ENCODE measurements around the gene VRTN. TPM values are rescaled to one million over a fixed set of nuclear protein-coding genes. Genes with fewer than 3 reads are reported as not detected.
"Not testable (repeated sequence)": the region's sequence is repeated elsewhere in the genome, so short reads cannot be mapped to it uniquely, and the experiment has no call there.

Gene VRTN
- total and polyA plus RNA-seq, 2 donors = 0.02 to 0.05 TPM

- DNase-seq (ENCODE audit: low read depth in 6 of 9, low spot score in 9 of 9) = no peak
- no peaks in the 10 kb centered on the region for H3K9me3 ChIP-seq (ENCODE audit: control insufficient read depth in 2 of 2, insufficient read depth in 1 of 2, low read length in 1 of 2)
- no peak overlapping the region for H3K4me3 ChIP-seq (ENCODE audit: low read length in 2 of 2)
- 93% methylated on average over 7 of the region's 7 CpGs for WGBS
- no peaks in the 10 kb centered on the region for H3K36me3 ChIP-seq (ENCODE audit: control insufficient read depth in 2 of 2, insufficient read depth in 2 of 2, low read length in 1 of 2)
- peaks cover 0 to 6% of the 10 kb centered on the region in 2 donors for H3K27me3 ChIP-seq (ENCODE audit: control insufficient read depth in 2 of 2, insufficient read depth in 1 of 2, low read length in 1 of 2)
- H3K27ac ChIP-seq (ENCODE audit: low read depth in 1 of 2, low read length in 1 of 2) = no peak overlapping the region
- H3K4me1 ChIP-seq (ENCODE audit: control insufficient read depth in 2 of 2, insufficient read depth in 2 of 2, low read length in 2 of 2) = no peaks in the 10 kb centered on the region
Observed at GRCh38 chr14:74389980-74390379, 41.7 kb downstream of the VRTN start.

GRCh38 chr14:74390505-74390904, 42.2 kb downstream of the VRTN start:
- DNase-seq (ENCODE audit: low read depth in 6 of 9, low spot score in 9 of 9); H3K36me3 ChIP-seq (ENCODE audit: control insufficient read depth in 2 of 2, insufficient read depth in 2 of 2, low read length in 1 of 2); H3K4me3 ChIP-seq (ENCODE audit: low read length in 2 of 2); H3K27ac ChIP-seq (ENCODE audit: low read depth in 1 of 2, low read length in 1 of 2); H3K4me1 ChIP-seq (ENCODE audit: control insufficient read depth in 2 of 2, insufficient read depth in 2 of 2, low read length in 2 of 2); H3K27me3 ChIP-seq (ENCODE audit: control insufficient read depth in 2 of 2, insufficient read depth in 1 of 2, low read length in 1 of 2); H3K9me3 ChIP-seq (ENCODE audit: control insufficient read depth in 2 of 2, insufficient read depth in 1 of 2, low read length in 1 of 2): not testable (repeated sequence)
- WGBS = 92% methylated on average over 3 of the region's 3 CpGs

GRCh38 chr14:74391479-74391878, 43.2 kb downstream of the VRTN start:
- 95% methylated on average over 3 of the region's 3 CpGs for WGBS
- Histone ChIP-seq H3K36me3 (ENCODE audit: control insufficient read depth in 2 of 2, insufficient read depth in 2 of 2, low read length in 1 of 2) (no peaks in the 10 kb centered on the region), H3K4me3 (ENCODE audit: low read length in 2 of 2) (no peak overlapping the region), H3K27ac (ENCODE audit: low read depth in 1 of 2, low read length in 1 of 2) (no peak overlapping the region), H3K27me3 (ENCODE audit: control insufficient read depth in 2 of 2, insufficient read depth in 1 of 2, low read length in 1 of 2) (peaks cover 0 to 6% of the 10 kb centered on the region in 2 donors), H3K9me3 (ENCODE audit: control insufficient read depth in 2 of 2, insufficient read depth in 1 of 2, low read length in 1 of 2) (no peaks in the 10 kb centered on the region), H3K4me1 (ENCODE audit: control insufficient read depth in 2 of 2, insufficient read depth in 2 of 2, low read length in 2 of 2) (no peaks in the 10 kb centered on the region)
- no peak for DNase-seq (ENCODE audit: low read depth in 6 of 9, low spot score in 9 of 9)

GRCh38 chr14:74392616-74393570, 44.6 kb downstream of the VRTN start:
- H3K27ac ChIP-seq (ENCODE audit: low read depth in 1 of 2, low read length in 1 of 2) = no peak overlapping the region
- H3K36me3 ChIP-seq (ENCODE audit: control insufficient read depth in 2 of 2, insufficient read depth in 2 of 2, low read length in 1 of 2) = no peaks in the 10 kb centered on the region
- no peaks in the 10 kb centered on the region for H3K9me3 ChIP-seq (ENCODE audit: control insufficient read depth in 2 of 2, insufficient read depth in 1 of 2, low read length in 1 of 2)
- WGBS = 91% methylated on average over 16 of the region's 16 CpGs
- H3K4me3 ChIP-seq (ENCODE audit: low read length in 2 of 2) = no peak overlapping the region
- DNase-seq (ENCODE audit: low read depth in 6 of 9, low spot score in 9 of 9) = no peak
- no peaks in the 10 kb centered on the region for H3K4me1 ChIP-seq (ENCODE audit: control insufficient read depth in 2 of 2, insufficient read depth in 2 of 2, low read length in 2 of 2)
- H3K27me3 ChIP-seq (ENCODE audit: control insufficient read depth in 2 of 2, insufficient read depth in 1 of 2, low read length in 1 of 2) = peaks cover 0 to 9% of the 10 kb centered on the region in 2 donors

GRCh38 chr14:74394549-74394948, 46.3 kb downstream of the VRTN start:
- 91% methylated on average over 2 of the region's 2 CpGs for WGBS

GRCh38 chr14:74395094-74395493, 46.8 kb downstream of the VRTN start:
- H3K36me3 ChIP-seq (ENCODE audit: control insufficient read depth in 2 of 2, insufficient read depth in 2 of 2, low read length in 1 of 2) = no peaks in the 10 kb centered on the region
- 89% methylated on average over 4 of the region's 4 CpGs for WGBS
- no peak overlapping the region for H3K27ac ChIP-seq (ENCODE audit: low read depth in 1 of 2, low read length in 1 of 2)
- H3K4me3 ChIP-seq (ENCODE audit: low read length in 2 of 2) = no peak overlapping the region
- no peaks in the 10 kb centered on the region for H3K9me3 ChIP-seq (ENCODE audit: control insufficient read depth in 2 of 2, insufficient read depth in 1 of 2, low read length in 1 of 2)
- H3K4me1 ChIP-seq (ENCODE audit: control insufficient read depth in 2 of 2, insufficient read depth in 2 of 2, low read length in 2 of 2) = no peaks in the 10 kb centered on the region
- no peak for DNase-seq (ENCODE audit: low read depth in 6 of 9, low spot score in 9 of 9)
- peaks cover 0 to 8% of the 10 kb centered on the region in 2 donors for H3K27me3 ChIP-seq (ENCODE audit: control insufficient read depth in 2 of 2, insufficient read depth in 1 of 2, low read length in 1 of 2)

More at GRCh38 chr14:74394549-74394948, 46.3 kb downstream of the VRTN start:
- Histone ChIP-seq H3K27ac (ENCODE audit: low read depth in 1 of 2, low read length in 1 of 2) (no peak overlapping the region), H3K9me3 (ENCODE audit: control insufficient read depth in 2 of 2, insufficient read depth in 1 of 2, low read length in 1 of 2) (no peaks in the 10 kb centered on the region), H3K4me1 (ENCODE audit: control insufficient read depth in 2 of 2, insufficient read depth in 2 of 2, low read length in 2 of 2) (no peaks in the 10 kb centered on the region), H3K27me3 (ENCODE audit: control insufficient read depth in 2 of 2, insufficient read depth in 1 of 2, low read length in 1 of 2) (peaks cover 0 to 9% of the 10 kb centered on the region in 2 donors), H3K4me3 (ENCODE audit: low read length in 2 of 2) (no peak overlapping the region), H3K36me3 (ENCODE audit: control insufficient read depth in 2 of 2, insufficient read depth in 2 of 2, low read length in 1 of 2) (no peaks in the 10 kb centered on the region)
- DNase-seq (ENCODE audit: low read depth in 6 of 9, low spot score in 9 of 9) = no peak

GRCh38 chr14:74400031-74400685, 51.9 kb downstream of the VRTN start:
- peaks cover 0 to 12% of the 10 kb centered on the region in 2 donors for H3K27me3 ChIP-seq (ENCODE audit: control insufficient read depth in 2 of 2, insufficient read depth in 1 of 2, low read length in 1 of 2)
- H3K4me1 ChIP-seq (ENCODE audit: control insufficient read depth in 2 of 2, insufficient read depth in 2 of 2, low read length in 2 of 2) = peaks cover 0 to 16% of the 10 kb centered on the region in 2 donors
- WGBS = 84% methylated on average over 13 of the region's 13 CpGs
- no peak for DNase-seq (ENCODE audit: low read depth in 6 of 9, low spot score in 9 of 9)
- no peak overlapping the region for H3K4me3 ChIP-seq (ENCODE audit: low read length in 2 of 2)
- no peak overlapping the region for H3K27ac ChIP-seq (ENCODE audit: low read depth in 1 of 2, low read length in 1 of 2)
- H3K9me3 ChIP-seq (ENCODE audit: control insufficient read depth in 2 of 2, insufficient read depth in 1 of 2, low read length in 1 of 2) = no peaks in the 10 kb centered on the region
- H3K36me3 ChIP-seq (ENCODE audit: control insufficient read depth in 2 of 2, insufficient read depth in 2 of 2, low read length in 1 of 2) = no peaks in the 10 kb centered on the region

- H3K36me3 ChIP-seq (ENCODE audit: control insufficient read depth in 2 of 2, insufficient read depth in 2 of 2, low read length in 1 of 2) = no peaks in the 10 kb centered on the region
- no peaks in the 10 kb centered on the region for H3K9me3 ChIP-seq (ENCODE audit: control insufficient read depth in 2 of 2, insufficient read depth in 1 of 2, low read length in 1 of 2)
- no peak for DNase-seq (ENCODE audit: low read depth in 6 of 9, low spot score in 9 of 9)
- H3K27ac ChIP-seq (ENCODE audit: low read depth in 1 of 2, low read length in 1 of 2) = no peak overlapping the region
- 59% methylated on average over 8 of the region's 8 CpGs for WGBS
- peaks cover 0 to 16% of the 10 kb centered on the region in 2 donors for H3K4me1 ChIP-seq (ENCODE audit: control insufficient read depth in 2 of 2, insufficient read depth in 2 of 2, low read length in 2 of 2)
- H3K4me3 ChIP-seq (ENCODE audit: low read length in 2 of 2) = no peak overlapping the region
- H3K27me3 ChIP-seq (ENCODE audit: control insufficient read depth in 2 of 2, insufficient read depth in 1 of 2, low read length in 1 of 2) = peaks cover 0 to 12% of the 10 kb centered on the region in 2 donors
Observed at GRCh38 chr14:74400919-74401503, 52.7 kb downstream of the VRTN start.

Measured in thymus (tissue), 11 donors.